Measurements from ENCODE around the gene MTUS2.

Gene MTUS2

GRCh38 chr13:29500386-29500785 lies 680.2 kb downstream of the MTUS2 start:
- no peak overlapping the region for H3K4me3 ChIP-seq (ENCODE audit: low read depth, low read length)
- no peak for TF ChIP-seq CTCF (IDR thresholded peaks at IDR 0.05; ENCODE audit: borderline replicate concordance, insufficient read depth, low read depth, low read length)

GRCh38 chr13:29501674-29502073 lies 681.5 kb downstream of the MTUS2 start:
- no peak overlapping the region for H3K4me3 ChIP-seq (ENCODE audit: low read depth, low read length)
- no peak for TF ChIP-seq CTCF (IDR thresholded peaks at IDR 0.05; ENCODE audit: borderline replicate concordance, insufficient read depth, low read depth, low read length)

- no peak for TF ChIP-seq CTCF (IDR thresholded peaks at IDR 0.05; ENCODE audit: borderline replicate concordance, insufficient read depth, low read depth, low read length)
- no peak overlapping the region for H3K4me3 ChIP-seq (ENCODE audit: low read depth, low read length)
These were observed 682.4 kb downstream of the MTUS2 start for GRCh38 chr13:29502391-29503008.

GRCh38 chr13:29503041-29503837 lies 683.1 kb downstream of the MTUS2 start:
- no peak overlapping the region for H3K4me3 ChIP-seq (ENCODE audit: low read depth, low read length)
- TF ChIP-seq CTCF (IDR thresholded peaks at IDR 0.05; ENCODE audit: borderline replicate concordance, insufficient read depth, low read depth, low read length): no peak

- no peak for TF ChIP-seq CTCF (IDR thresholded peaks at IDR 0.05; ENCODE audit: borderline replicate concordance, insufficient read depth, low read depth, low read length)
- H3K4me3 ChIP-seq (ENCODE audit: low read depth, low read length): no peak overlapping the region
These were observed 684.6 kb downstream of the MTUS2 start for GRCh38 chr13:29504691-29505090.

GRCh38 chr13:29505511-29505910 lies 685.4 kb downstream of the MTUS2 start:
- TF ChIP-seq CTCF (IDR thresholded peaks at IDR 0.05; ENCODE audit: borderline replicate concordance, insufficient read depth, low read depth, low read length): no peak

GRCh38 chr13:29505950-29506349 lies 685.8 kb downstream of the MTUS2 start:
- TF ChIP-seq CTCF (IDR thresholded peaks at IDR 0.05; ENCODE audit: borderline replicate concordance, insufficient read depth, low read depth, low read length): no peak
- no peak overlapping the region for H3K4me3 ChIP-seq (ENCODE audit: low read depth, low read length)

More at GRCh38 chr13:29505511-29505910, 685.4 kb downstream of the MTUS2 start:
- H3K4me3 ChIP-seq (ENCODE audit: low read depth, low read length): no peak overlapping the region
